Skeletal muscle cell (primary cell): Measurements from ENCODE around the gene TRMT44.
"Not testable (repeated sequence)": the region's sequence is repeated elsewhere in the genome, so short reads cannot be mapped to it uniquely, and the experiment has no call there.

Experiments
- DNase-seq: peaks from one replicate; pipeline ENCODE4 v3.0.0-alpha.2; 2010; ENCODE audit warnings: low read depth
- H3K4me3 ChIP-seq: 2 replicates; pipeline ENCODE4 v1.5.1; 2011; ENCODE audit warnings: low read depth, mild to moderate bottlenecking, control low read depth, low read length, moderate library complexity

The TRMT44 gene

GRCh38 chr4:8405516-8405875 is 35.1 kb upstream of the TRMT44 start:
- no peak for DNase-seq
- H3K4me3 ChIP-seq, result no peak overlapping the region

DNA sequence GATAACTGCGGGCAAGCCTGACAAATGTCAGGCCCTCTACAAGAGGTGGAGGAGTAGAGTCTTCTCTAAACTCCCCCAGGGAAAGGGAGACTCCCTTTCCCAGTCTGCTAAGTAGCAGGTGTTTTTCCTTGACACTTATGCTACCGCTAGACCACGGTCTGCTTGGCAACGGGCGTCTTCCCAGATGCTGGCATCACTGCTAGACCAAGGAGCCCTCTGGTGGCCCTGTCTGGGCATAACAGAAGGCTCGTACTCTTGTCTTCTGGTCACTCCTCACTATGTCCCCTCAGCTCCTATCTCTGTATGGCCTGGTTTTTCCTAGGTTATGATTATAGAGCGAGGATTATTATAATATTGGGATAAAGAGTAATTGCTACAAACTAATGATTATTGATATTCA is 33.7 kb upstream of the TRMT44 start:
- not testable (repeated sequence) for H3K4me3 ChIP-seq, DNase-seq

- no peak for DNase-seq
- no peak overlapping the region for H3K4me3 ChIP-seq
Observed at GRCh38 chr4:8407316-8407715, 33.3 kb upstream of the TRMT44 start.

DNA sequence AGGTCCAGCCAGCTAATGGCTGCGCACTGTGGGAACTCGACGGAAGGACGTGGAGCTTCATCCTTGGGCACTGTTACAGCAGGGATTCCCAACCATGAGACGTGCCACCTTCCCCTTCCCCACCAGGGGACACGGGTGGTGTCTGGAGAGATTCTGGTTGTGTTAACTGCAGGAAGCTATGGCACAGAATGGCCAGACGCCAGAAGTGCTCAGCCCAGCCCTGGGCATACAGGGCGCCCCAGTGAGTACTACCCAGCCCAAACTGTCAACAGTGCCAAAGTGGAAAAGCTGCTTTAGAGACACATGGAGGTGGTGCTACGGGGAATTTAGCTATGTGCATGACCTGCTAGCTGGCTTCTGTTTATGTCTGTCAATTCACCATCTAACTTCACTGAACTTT is 32.8 kb upstream of the TRMT44 start:
- H3K4me3 ChIP-seq, result no peak overlapping the region
- DNase-seq, result no peak

DNA sequence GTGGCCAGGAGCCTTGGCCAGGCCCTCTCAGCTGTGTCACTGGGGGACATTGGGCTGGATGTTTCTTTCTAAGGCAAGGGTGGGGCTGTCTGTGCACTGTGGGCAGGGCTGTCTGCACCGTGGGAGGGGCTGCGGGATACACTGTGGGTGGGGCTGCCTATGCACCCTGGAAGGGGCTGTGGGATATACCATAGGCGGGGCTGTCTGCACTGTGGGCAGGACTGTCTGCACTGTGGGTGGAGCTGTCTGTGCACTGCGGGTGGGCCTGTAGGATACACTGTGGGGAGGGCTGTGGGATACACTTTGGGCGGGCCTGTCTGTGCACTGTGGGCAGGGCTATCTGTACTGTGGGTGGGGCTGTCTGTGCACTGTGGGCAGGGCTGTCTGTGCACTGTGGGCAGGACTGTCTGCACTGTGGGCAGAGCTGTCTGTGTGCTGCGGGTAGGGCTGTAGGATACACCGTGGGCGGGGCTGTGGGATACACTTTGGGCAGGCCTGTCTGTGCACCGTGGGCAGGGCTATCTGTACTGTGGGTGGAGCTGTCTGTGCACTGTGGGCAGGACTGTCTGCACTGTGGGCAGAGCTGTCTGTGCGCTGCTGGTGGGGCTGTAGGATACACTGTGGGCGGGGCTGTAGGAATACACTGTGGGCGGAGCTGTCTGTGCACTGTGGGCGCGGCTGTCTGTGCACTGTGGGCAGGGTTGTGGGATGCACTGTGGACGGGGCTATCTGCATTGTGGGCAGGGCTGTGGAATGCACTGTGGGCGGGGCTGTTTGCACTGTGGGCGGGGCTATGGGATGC is 31.1 kb upstream of the TRMT44 start:
- no peak overlapping the region for H3K4me3 ChIP-seq
- no peak for DNase-seq

GRCh38 chr4:8410066-8410625 is 30.4 kb upstream of the TRMT44 start:
- no peak overlapping the region for H3K4me3 ChIP-seq
- no peak for DNase-seq

DNA sequence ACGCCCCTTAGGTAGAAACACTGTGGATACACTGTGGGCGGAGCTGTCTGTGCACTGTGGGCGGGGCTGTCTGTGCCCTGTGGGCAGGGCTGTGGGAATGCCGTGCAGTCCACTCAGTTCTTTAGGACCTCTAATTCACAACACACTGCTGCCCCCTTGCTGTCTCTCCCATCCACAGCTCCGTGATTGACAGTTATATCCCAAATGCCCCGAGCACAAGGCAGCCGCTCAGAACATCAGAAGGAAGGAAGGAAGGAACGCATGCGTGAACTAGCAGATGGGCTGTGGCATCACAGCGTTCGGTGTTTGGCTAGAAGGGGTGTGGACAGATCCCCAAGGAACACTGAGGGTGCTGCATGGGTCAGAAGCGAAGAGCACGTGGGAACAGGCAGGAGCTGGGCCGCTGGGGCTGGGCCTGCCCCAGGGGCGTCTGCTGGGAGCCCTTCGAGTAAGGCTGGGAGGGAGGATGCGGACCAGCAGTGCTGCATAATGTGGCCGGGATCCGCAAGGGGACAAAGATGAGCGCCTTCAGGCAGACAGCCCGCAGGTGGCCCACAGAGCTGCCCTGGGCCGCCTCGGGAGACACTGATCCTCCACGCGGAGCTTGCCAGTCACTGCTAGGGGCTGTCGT is 29.8 kb upstream of the TRMT44 start:
- peak; percentile 21 for DNase-seq
- no peak overlapping the region for H3K4me3 ChIP-seq

DNA sequence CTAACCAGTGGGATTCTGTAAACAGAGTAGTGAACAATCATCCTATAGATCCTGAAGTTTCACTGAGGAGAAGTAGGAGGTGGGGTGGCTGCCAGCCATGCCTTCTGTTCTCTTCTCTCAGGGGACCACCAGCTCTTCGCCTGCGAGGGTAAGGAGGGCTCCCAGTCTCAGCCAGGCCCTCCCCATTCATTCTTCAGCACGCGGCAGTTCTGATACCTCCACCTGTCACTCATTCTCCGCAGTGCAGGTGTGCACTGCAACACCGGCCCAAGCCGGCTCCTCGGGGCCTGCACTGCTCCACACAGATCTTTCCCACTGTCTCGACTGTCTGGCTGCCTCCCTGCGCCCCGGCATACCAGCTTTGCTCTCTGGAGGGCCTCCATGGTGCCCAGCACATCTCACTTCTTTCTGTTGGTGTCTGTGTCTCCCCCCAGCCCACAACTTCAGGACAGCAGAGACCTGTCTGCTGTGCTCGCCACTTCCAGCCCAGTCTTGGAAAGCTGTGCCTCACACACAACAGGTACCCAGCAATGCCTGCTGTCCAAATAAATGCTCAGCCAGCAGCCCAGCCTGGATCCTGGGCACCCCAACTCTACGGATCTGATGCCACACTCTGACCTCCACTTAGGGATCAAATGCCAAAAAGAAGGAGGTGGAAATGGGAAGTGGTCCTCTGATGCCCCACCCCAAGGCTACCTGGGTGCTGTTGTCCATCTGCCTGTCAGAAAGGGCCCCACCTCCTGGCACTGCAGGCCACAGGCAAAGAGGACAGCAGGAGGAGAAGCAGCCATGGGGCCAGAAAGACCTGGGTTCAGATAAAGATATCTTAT is 29.0 kb upstream of the TRMT44 start:
- no peak for DNase-seq
- no peak overlapping the region for H3K4me3 ChIP-seq

GRCh38 chr4:8412288-8412687 is 28.3 kb upstream of the TRMT44 start:
- no peak for DNase-seq
- H3K4me3 ChIP-seq, result no peak overlapping the region

- DNase-seq, result no peak
- H3K4me3 ChIP-seq, result no peak overlapping the region
Observed at GRCh38 chr4:8414377-8414776, 26.2 kb upstream of the TRMT44 start.

- H3K4me3 ChIP-seq, result no peak overlapping the region
- DNase-seq, result no peak
Observed at GRCh38 chr4:8417071-8417614, 23.4 kb upstream of the TRMT44 start.

GRCh38 chr4:8419222-8420041 is 21.1 kb upstream of the TRMT44 start:
- DNase-seq, result no peak
- no peak overlapping the region for H3K4me3 ChIP-seq

- DNase-seq, H3K4me3 ChIP-seq: not testable (repeated sequence)
Observed at GRCh38 chr4:8420151-8420550, 20.4 kb upstream of the TRMT44 start.

DNA sequence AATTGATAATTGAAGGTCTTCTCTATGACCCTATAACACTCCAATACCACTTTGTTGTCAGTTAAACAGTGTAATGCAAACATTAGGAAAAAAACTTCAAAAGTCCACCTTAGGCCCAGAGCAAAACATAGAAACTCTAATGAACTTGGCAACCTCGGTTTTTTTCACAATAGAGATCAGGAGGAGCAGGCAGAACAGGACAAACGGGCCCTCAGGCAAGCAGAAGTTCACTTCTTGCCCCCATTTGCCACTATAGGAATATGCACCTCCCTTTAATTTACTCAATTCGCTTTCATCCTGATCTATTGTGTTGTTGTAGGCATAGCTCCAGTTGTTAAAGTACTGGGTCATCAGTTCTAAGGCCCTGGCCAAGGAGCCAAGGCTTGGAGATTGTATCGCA is 18.2 kb upstream of the TRMT44 start:
- no peak overlapping the region for H3K4me3 ChIP-seq
- DNase-seq, result no peak

GRCh38 chr4:8422786-8423185 is 17.8 kb upstream of the TRMT44 start:
- DNase-seq, result no peak
- H3K4me3 ChIP-seq, result no peak overlapping the region

DNA sequence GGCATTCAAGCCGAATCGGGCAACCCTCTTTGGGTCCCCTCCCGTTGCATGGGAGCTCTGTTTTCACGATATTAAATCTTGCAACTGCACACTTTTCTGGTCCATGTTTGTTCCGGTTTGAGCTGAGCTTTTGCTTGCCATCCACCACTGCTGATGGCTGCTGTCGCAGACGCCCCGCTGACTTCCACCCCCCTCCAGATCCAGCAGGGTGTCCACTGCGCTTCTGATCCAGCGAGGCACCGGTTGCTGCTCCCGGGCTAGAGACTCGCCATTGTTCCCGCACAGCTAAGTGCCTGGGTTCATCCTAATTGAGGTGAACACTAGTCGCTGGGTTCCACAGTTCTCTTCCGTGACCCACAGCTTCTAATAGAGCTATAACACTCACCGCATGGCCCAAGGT is 13.3 kb upstream of the TRMT44 start:
- DNase-seq, result no peak
- peak overlapping the region; percentile 64 for H3K4me3 ChIP-seq

- peak overlapping the region; percentile 64 for H3K4me3 ChIP-seq
- DNase-seq, result peak; percentile 11
Observed at GRCh38 chr4:8427761-8428287, 12.8 kb upstream of the TRMT44 start.

- peak; percentile 45 for DNase-seq
- peak overlapping the region; percentile 64 for H3K4me3 ChIP-seq
Observed at GRCh38 chr4:8428288-8429097, 12.1 kb upstream of the TRMT44 start.
